Amniotic epithelial cell (primary cell): ENCODE measurements around the gene NEDD8.
A peak's percentile ranks its signal among the peaks of the same experiment; 100 is the strongest.

Experiments used
- DNase-seq: peaks from one replicate; pipeline ENCODE4 v3.0.0-alpha.2; 2010; ENCODE audit warnings: low read depth

Gene NEDD8

GRCh38 chr14:24232121-24232644, at the start of gene NEDD8:
Gene NEDD8, minus strand, starts transcription at chr14:24232367. Its CDS starts 100 bp downstream, at chr14:24232267.
- peak; percentile 94 for DNase-seq

- no peak for DNase-seq
Measured at GRCh38 chr14:24281636-24282035, 49.5 kb upstream of the NEDD8 start.

GRCh38 chr14:24280797-24281460, 48.8 kb upstream of the NEDD8 start:
- DNase-seq: no peak

GRCh38 chr14:24279301-24280186, 47.4 kb upstream of the NEDD8 start:
- DNase-seq: no peak

- DNase-seq: no peak
Measured at GRCh38 chr14:24278424-24278823, 46.3 kb upstream of the NEDD8 start.

- DNase-seq: no peak
Measured at GRCh38 chr14:24277606-24278321, 45.6 kb upstream of the NEDD8 start.

- DNase-seq: no peak
Measured at GRCh38 chr14:24277071-24277470, 44.9 kb upstream of the NEDD8 start.

- DNase-seq: peak; percentile 80
Measured at GRCh38 chr14:24274101-24274543, 42.0 kb upstream of the NEDD8 start.

GRCh38 chr14:24273422-24273998, 41.3 kb upstream of the NEDD8 start:
- peak; percentile 8 for DNase-seq

- DNase-seq: no peak
Measured at GRCh38 chr14:24272467-24272866, 40.3 kb upstream of the NEDD8 start.

- DNase-seq: no peak
Measured at GRCh38 chr14:24271834-24272263, 39.7 kb upstream of the NEDD8 start.

- peak; percentile 81 for DNase-seq
Measured at GRCh38 chr14:24271134-24271833, 39.1 kb upstream of the NEDD8 start, which contains the start of gene RABGGTA. Gene RABGGTA, minus strand, starts transcription at chr14:24271597. Its CDS starts 482 bp downstream, at chr14:24271115.

- no peak for DNase-seq
Measured at GRCh38 chr14:24270537-24271133, 38.5 kb upstream of the NEDD8 start.

GRCh38 chr14:24269910-24270536, 37.9 kb upstream of the NEDD8 start:
- DNase-seq: no peak

GRCh38 chr14:24269368-24269767, 37.2 kb upstream of the NEDD8 start:
- DNase-seq: no peak

GRCh38 chr14:24268225-24268624, 36.1 kb upstream of the NEDD8 start:
- no peak for DNase-seq

GRCh38 chr14:24267516-24267915, 35.3 kb upstream of the NEDD8 start:
- DNase-seq: no peak

GRCh38 chr14:24266344-24267244, 34.4 kb upstream of the NEDD8 start:
- no peak for DNase-seq

GRCh38 chr14:24264298-24264697, 32.1 kb upstream of the NEDD8 start:
- DNase-seq: no peak
